Measurements from ENCODE around the gene NTRK1. TPM values are rescaled to one million over a fixed set of nuclear protein-coding genes. Genes with fewer than 3 reads are reported as not detected.

NTRK1 gene
- total RNA-seq, 2 donors from 2014 or later = 0.56 to 1.1 TPM

DNA sequence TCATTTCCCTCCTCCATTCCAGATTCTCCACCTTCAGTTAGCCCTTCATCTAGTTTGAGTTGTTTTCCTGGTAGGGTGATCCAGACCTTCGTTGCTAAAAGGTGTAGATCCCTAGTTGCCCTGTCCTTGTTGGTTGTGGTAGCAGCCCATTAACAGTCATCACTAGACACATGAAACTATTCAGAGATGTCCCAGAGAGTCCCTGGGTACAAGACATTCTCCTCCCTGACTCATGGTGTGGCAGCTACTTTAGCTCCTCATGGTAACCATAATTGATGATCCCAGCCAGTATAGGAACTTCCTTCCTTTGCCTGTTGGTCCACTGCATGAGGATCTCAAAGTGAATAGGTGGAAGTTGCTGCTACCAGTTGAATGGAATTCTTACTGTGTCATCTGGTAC is 38.0 kb upstream of the NTRK1 start:
- H3K9ac ChIP-seq (ENCODE audit: low read depth in 2 of 2, low read length in 2 of 2) = no peak overlapping the region
- H3K4me3 ChIP-seq = no peak overlapping the region
- intact Hi-C loops (cut with DNase I) = no loop called here

DNA sequence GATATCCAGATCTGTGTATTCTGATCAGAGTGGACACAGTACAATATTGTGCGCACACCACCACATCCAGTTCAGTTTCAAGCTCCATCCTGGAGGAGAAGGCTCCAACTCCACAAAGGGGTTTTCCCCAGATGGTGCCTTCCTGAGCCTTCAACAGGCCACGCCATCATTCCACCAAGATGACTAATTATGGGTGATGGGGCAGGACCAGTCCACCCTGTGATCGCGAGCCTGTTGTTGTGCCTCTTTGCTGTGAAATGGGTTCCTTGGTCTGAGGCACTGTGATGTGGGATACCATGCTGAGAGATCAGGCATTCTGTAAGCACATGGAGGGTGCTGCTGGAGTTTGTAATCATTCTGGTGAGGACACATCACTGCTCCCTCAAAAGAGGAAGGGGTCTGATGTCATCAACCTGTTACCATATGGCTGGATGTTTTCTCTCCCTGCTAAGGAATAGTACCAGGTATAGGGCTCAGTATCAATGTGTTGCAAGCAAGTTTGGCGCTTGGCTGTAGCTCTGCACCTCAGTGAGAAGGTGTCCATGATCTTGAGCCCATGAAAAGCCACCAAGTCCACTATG is 37.4 kb upstream of the NTRK1 start:
- Histone ChIP-seq H3K9me3 (no peaks in the 10 kb centered on the region), H3K4me1 (no peaks in the 10 kb centered on the region), H3K4me3 (no peak overlapping the region), H3K9ac (ENCODE audit: low read depth in 2 of 2, low read length in 2 of 2) (no peak overlapping the region), H3K27me3 (no peaks in the 10 kb centered on the region), H3K27ac (no peak overlapping the region), H3K36me3 (no peaks in the 10 kb centered on the region)
- DNase-seq = no peak
- intact Hi-C loops (cut with DNase I) = no loop called here
- TF ChIP-seq CTCF (IDR thresholded peaks at IDR 0.05) = no peak

More for the DNA sequence above, 38.0 kb upstream of the NTRK1 start:
- H3K27me3 ChIP-seq = no peaks in the 10 kb centered on the region
- H3K4me1 ChIP-seq = no peaks in the 10 kb centered on the region
- H3K9me3 ChIP-seq = no peaks in the 10 kb centered on the region
- no peak for TF ChIP-seq CTCF (IDR thresholded peaks at IDR 0.05)
- DNase-seq = no peak
- H3K27ac ChIP-seq = no peak overlapping the region
- H3K36me3 ChIP-seq = no peaks in the 10 kb centered on the region

DNA sequence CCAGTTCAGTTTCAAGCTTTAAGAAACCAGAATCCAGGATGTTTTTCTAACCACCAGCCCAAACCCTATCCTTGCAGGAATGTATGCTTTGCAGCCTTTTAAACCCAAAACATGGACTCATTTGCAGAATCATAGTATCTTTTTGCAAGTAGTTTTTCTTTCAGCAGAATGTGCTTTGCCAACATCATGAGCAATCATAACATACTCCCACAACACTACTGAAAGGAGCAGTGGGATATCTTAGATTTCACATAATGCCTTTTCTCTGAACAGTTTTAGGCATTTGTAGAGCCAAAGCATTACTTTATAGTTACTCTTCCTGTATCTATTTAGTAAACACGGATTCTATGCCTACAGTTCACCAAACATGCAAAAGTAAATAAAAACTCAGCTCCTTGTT is 34.0 kb upstream of the NTRK1 start:
- intact Hi-C loops (cut with DNase I) = no loop called here
- DNase-seq = no peak
- no peak overlapping the region for H3K4me3 ChIP-seq
- H3K27me3 ChIP-seq = no peaks in the 10 kb centered on the region
- H3K36me3 ChIP-seq = no peaks in the 10 kb centered on the region
- H3K9me3 ChIP-seq = no peaks in the 10 kb centered on the region
- TF ChIP-seq CTCF (IDR thresholded peaks at IDR 0.05) = no peak
- no peaks in the 10 kb centered on the region for H3K4me1 ChIP-seq
- no peak overlapping the region for H3K27ac ChIP-seq
- H3K9ac ChIP-seq (ENCODE audit: low read depth in 2 of 2, low read length in 2 of 2) = no peak overlapping the region

- DNase-seq = no peak
- Histone ChIP-seq H3K27ac (no peak overlapping the region), H3K9me3 (no peaks in the 10 kb centered on the region), H3K4me3 (no peak overlapping the region), H3K27me3 (no peaks in the 10 kb centered on the region), H3K4me1 (no peaks in the 10 kb centered on the region), H3K36me3 (no peaks in the 10 kb centered on the region), H3K9ac (ENCODE audit: low read depth in 2 of 2, low read length in 2 of 2) (no peak overlapping the region)
- intact Hi-C loops (cut with DNase I) = no loop called here
- TF ChIP-seq CTCF (IDR thresholded peaks at IDR 0.05) = no peak
Measured at GRCh38 chr1:156828400-156829124, 32.1 kb upstream of the NTRK1 start.

GRCh38 chr1:156832434-156832833 is 28.2 kb upstream of the NTRK1 start:
- Histone ChIP-seq H3K9me3 (no peaks in the 10 kb centered on the region), H3K27ac (no peak overlapping the region), H3K4me1 (no peaks in the 10 kb centered on the region), H3K4me3 (no peak overlapping the region), H3K9ac (ENCODE audit: low read depth in 2 of 2, low read length in 2 of 2) (no peak overlapping the region), H3K36me3 (no peaks in the 10 kb centered on the region), H3K27me3 (no peaks in the 10 kb centered on the region)
- intact Hi-C loops (cut with DNase I) = no loop called here
- DNase-seq = no peak
- no peak for TF ChIP-seq CTCF (IDR thresholded peaks at IDR 0.05)

Data from colonic mucosa (tissue), 4 donors.